ENCODE data around the gene XPO4.

DNA sequence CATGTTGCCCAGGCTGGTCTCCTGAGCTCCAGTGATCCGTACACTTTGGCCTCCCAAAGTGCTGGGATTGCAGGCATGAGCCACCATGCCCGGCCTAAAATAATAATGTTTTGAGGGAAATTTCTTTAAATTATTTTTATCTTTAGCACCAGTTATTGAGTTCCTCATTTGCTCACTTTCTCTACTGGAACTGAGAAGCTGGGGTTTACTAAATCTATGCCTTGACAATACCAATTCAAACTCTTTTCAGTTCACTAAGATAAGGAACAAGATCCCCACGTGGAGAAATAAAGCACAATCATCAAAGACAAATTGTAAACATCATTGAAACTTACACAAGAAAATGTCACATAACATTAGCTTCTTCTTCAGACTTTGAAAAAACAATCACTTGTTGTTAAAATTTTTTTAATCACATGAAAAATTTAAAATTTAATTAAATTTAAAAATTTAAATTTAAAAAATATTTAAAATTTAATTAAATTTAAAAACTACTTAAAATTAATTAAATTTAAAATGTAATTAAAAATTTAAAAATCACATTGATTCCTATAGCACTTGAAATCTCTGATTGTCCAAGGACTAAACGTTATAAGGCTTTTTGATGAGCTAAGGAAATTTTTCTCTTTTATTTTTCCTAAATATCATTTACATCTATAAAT is 25.2 kb upstream of the XPO4 start:
- no peak for TF ChIP-seq CTCF (IDR thresholded peaks at IDR 0.05)
- no peak for TF ChIP-seq POLR2A (IDR thresholded peaks at IDR 0.05)
- TF ChIP-seq POLR2AphosphoS5 (IDR thresholded peaks at IDR 0.05), result no peak

Measured in breast epithelium (tissue), 3 donors.